GM03348 (cell line): ENCODE data around the gene ADNP2.

Experiments used
- DNase-seq: peaks from one replicate; pipeline ENCODE4 v3.0.0; 2012; ENCODE audit warnings: low spot score

The ADNP2 gene

DNA sequence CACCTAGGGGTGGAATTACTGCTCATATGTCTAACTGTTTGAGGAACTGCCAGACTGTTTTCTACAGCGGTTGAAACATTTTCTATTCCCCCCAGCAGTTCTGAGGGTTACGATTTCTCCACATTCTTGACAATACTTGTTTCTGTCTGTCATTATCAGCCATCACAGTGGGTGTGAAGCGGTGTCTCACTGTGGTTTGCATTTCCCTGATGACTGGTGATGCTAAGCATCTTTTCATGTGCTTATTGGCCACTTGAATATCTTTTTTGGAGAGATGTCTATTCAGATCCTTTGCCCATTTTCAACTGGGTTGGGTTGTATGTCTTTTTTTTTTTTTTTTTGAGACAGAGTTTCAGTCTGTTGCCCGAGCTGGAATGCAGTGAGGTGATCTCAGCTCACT is 63.0 kb downstream of the ADNP2 start:
- no peak for DNase-seq

DNA sequence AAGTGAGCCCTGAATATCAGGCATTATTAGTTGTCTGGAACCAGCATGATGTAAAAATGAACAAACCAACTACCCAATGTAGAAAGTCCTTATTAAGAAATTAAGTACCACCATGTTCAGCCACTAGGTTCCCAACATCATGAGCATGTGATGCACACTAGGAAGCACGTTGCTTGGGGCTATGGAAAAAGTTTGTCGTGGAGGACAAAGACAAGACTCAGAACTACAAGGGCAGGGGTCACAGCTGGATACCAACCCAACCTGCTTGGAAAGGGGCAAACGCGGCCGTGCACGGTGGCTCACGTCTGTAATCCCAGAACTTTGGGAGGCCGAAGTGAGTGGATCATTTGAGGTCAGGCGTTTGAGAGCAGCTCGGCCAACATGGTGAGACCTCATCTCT is 64.0 kb downstream of the ADNP2 start:
- no peak for DNase-seq

DNA sequence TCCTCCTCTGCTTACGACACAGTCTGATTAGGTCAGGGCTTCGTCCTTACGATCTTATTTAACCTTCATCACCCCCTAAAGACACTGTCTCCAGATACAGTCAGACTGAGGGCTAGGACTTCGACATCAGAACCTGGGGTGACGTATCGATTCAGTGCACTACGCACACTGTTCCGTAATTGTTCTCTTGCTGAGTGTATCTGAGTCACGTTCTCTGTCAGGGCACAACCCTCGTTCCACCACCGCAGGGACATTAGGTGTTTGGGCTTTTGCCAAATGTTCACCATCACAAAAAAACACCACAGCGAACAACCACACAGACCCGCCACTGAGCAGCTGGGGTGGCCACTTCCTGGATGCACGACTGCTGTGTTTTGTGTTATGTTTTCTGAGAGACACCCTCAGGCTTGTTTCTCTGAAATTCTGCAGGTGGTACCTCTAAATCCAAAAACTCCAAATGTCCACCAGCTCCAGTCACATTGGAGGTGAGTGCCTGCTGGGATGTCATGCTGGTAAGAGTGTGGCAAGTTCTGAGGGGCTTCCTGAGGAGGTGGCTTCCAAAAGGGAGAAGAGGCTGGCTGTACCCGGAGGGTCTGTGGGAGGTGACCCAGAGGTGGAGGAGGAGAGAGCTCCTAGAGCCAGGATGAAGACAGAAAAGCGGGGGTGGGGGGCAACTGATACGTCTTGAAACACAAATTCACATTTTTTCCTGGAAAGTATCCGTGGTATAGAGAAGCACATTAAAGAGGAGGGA is 66.6 kb downstream of the ADNP2 start:
- no peak for DNase-seq

DNA sequence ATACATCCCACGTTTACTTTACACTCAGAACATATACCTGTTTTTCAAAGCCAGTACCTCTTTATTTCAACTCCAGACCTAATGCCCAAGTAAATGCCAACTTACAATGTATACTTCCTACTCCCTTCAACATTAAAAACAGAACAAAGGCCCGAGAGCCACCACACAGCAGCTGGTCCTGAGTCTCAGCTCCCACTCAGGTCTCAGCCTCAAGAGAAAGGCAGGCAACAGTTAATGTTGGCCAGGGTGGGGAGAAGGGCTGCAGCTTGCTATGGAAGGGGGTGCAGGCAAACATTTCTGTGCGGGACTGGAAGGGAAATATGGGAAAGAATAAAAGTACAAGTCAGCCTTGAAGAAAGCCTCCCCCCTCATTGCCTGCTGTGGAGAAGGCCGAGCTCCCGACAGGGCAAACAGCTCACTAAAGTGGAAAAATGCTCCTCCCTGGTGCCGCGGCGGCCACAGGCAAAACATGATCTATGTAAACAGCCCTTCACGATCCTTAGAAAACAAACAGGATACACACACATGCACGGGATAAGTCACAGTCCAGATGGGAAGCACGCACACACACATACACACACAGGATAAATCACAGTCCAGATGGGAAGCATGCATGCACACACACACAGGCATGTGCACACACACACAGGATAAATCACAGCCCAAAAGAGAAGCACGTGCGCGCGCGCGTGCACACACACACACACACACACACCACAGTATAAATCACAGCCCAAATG is 67.4 kb downstream of the ADNP2 start:
- peak; percentile 30 for DNase-seq

DNA sequence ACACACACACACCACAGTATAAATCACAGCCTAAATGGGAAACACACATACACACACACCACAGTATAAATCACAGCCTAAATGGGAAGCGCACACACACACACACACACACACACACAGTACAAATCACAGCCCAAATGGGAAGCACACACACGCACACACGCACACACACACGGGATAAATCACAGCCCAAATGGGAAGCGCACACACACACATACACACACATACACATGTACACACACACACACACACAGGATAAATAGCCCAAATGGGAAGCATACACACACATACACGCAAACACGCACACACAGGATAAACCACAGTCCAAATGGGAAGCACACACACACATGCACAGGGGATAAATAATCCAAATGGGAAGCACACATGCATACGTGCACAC is 68.1 kb downstream of the ADNP2 start:
- no peak for DNase-seq

DNA sequence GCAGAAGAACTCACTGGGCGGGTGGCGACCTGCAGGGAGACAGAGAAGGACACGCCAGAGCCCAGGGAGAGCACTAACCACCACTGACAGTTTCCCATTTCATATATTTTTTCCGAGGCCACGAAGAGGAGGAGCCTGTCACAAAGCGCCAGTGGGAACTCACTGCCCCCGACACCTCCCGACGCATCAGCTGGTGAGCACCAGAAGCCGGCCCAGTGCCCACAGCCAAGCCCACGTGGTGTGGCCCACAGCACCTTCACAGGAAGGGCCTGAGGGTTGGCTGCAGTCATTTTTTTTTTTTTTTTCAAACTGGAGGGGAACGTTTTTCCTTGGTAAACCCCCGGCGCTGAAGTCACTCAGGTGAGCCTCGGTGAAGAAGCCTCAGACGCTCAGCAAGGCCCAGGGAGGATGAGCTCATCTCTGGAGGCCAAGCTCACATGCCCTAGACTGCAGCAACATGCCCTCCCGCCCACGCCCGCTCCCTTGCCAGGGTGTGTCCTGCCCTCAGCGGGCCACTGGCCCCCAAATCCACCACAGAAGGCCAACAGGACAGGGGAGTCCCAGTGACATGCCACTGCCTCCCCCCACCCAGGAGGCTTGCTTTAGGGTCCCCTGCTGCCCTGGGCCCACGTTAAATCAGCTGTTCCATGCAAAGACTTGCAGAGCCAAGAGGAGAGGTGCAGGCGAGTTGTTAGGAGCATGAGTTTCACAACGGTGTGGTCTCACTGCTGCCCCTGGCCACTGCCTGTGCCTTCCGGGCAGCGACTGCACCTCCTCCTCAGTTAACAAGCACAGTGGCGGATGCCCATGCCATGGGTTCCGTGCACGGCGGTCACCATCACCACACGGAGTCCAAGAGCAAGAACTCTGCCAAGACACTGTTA is 70.1 kb downstream of the ADNP2 start:
- DNase-seq, result no peak

DNA sequence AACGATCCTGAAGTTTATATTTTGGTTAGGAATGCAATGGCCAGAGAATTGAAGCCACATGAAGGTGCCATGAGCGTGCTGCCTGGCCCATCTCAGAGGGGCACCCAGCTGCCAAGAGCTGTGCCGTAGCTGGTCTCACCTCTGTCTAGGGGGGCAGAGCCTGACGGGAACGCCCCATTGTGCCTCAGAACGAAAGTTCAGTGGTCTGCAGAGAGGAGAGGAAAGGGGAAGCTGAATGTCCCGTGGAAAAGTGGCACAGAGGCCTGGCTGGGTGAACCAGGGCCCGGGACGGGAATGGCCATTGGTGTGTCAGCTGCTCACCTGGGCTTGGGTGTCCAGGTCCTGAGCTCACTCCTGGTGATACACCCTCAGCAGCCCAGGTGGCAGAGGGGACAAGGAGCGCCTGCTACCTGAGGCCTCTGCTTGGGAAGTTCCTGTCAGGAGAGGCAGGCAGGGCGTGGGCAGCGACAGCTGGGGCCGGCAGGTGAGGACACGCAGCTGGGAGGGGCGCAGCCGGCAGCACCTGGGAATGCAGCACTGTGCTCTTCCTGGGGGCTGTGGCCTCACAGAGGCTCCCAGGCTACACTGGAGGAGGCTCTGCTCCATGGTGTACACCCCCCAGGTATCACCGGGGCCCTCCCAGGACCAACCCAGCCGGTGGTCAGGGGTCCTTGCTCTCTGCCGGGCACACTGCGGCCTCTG is 70.9 kb downstream of the ADNP2 start:
- no peak for DNase-seq

DNA sequence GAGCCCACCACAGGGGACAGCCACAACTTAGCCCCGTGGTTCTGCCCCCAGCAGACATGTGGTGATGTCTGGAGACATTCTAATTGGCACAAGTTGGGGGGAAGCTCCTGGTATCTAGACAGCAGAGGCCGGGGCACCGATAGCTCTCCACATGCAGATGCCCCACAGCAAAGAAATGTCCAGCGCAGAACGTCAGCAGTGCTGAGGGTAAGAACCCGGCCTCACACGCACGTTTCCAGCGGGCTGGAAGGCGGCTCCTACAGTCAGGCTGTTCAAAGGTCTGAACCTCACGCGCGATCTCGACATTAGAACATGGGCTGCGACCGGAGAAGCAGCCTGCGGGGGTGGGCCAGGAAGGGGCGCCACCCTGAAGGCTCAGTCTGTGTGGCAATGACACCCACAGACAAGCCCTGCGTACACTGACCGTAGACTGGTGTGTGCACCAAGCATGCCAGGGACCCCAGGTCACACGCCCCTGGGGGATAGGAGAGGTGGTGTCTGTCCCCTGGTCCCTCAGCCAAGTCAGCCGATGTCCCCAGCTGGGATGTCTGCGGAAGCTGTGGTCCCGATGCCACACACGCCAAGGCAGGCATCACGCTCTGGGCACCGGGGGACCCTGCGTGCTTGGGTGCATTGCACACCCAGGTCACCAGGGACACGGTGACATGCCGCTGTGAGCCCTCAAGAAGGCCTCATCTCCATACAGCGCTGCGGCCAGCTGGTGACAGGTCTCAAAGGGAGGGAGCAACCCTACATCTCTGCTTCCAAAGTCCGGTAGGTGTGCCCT is 71.9 kb downstream of the ADNP2 start:
- no peak for DNase-seq

DNA sequence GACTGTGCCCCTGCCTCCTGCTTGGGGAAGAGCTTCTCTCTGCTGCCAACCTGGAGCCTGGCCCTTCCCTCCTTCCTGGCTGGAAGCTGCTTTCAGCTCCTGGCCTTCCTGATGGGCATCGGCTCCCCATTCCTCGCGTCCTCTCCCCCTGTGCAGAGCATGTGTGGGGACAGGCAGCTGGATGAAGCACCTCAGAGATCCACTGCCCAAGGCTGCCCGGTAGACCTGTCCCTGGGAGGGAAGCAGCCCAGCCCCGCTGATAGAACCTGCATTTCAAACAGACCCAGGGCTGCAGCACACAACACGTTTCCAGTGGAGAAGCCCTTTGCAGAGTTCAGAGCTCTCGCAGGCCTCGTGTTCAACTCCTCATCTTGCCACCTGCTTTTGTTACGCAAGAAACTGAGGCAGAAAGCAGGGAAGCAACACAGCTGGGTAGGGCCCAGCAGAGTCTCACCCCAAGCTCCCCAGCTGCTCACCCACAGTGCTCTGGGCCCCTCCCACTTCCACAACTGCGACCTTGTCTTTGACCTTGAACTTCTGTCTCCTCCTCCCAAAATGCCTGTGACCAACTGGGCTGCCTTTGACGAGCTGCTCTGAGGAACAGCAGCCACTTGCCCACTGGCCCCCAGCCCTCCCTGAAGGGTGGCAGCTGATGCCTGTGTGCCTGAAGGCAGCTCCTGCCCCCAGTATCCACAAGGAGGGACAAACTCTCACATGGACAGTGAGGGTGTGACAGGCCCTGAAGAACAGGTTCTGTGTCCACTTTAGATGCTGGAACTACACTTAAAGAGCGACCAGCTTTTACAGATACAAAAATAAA is 72.8 kb downstream of the ADNP2 start:
- no peak for DNase-seq

DNA sequence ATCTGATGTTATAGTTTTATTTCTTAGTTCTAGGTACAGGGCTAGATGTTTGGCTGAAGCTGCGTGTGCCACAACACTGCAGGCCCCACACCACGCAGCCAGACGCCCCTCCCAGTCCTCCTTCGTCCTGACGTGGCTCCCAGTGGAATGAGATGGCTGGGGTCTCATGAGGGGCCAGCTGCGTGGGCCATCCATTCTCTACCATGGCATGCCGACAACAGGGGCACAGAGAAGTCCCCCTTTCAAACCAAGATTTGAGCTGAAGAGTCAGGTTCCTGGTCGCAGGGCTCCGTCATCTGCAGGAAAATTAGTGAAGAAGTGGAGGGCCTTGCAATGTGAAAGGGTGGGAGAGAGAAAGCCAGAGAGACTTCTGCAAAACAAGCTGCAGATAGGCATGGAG is 73.8 kb downstream of the ADNP2 start:
- DNase-seq, result no peak

DNA sequence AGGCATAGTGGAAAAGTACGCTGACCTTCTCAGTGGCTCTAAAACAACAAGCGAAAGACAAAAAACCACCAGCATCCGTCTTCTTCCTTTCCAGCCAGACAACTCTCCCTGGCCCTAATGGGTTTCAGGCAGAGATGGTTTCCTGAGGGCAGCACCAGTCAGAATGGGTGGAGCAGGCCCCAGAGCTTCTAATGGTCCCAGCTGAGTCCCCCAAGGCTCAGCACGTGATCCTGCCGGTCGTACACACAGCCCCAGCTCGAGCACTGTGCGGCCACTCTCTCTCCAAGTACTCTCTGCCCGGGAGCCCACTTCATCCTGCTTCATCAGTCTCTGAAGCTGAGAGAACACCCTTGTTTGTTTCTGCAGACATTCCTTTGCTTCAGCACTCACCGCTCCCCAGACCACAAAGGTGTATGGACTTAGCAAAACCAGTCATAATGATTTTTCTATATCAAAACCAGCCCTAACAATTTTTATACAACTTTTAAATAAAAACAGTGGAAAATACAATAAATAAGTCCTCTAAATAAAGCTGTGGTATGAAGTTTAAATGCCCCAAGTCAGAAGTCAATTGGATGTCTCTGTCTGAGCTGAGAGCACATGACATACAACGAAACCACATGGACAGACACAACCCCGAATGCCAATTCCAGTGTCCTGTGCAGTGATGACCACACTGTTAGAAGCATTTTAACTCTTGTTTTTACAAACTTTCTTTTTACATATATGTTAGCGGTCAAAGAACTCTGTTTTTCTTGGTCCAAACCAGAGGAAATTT is 74.4 kb downstream of the ADNP2 start:
- DNase-seq, result no peak

DNA sequence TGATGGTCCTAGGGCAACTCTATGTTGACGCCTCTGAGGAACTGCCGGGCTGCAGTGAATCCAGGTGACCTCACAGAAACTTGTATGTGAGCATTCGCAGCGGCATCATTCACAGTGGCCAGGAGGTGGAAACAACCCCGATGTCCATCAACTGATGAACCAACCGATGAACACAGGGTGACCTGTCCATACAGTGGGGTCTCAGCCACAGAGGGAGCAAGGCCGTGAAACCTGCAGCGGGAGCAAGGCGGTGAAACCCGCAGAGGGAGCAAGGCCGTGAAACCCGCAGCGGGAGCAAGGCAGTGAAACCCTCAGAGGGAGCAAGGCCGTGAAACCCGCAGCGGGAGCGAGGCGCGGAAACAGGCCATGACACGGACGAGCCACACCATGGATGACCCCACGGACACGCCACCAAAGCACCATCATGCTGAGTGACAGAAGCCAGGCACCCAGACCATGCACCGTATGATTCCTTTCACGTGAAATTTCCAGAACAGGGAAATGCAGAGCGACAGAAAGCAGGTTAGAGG is 75.2 kb downstream of the ADNP2 start:
- DNase-seq, result no peak

DNA sequence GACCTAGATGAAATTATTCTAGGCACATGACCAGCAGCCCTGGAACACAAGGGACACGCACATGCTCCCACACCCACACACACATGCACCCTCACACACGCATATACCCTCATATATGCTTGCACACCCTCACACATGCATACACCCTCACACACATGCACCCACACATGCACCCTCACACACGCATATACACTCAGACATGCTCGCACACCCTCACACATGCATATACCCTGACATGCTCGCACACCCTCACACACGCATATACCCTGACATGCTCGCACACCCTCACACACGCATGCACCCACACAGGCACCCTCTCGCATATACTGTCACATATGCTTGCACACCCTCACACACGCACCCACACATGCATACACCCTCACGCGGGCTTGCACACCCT is 76.5 kb downstream of the ADNP2 start:
- DNase-seq, result no peak

DNA sequence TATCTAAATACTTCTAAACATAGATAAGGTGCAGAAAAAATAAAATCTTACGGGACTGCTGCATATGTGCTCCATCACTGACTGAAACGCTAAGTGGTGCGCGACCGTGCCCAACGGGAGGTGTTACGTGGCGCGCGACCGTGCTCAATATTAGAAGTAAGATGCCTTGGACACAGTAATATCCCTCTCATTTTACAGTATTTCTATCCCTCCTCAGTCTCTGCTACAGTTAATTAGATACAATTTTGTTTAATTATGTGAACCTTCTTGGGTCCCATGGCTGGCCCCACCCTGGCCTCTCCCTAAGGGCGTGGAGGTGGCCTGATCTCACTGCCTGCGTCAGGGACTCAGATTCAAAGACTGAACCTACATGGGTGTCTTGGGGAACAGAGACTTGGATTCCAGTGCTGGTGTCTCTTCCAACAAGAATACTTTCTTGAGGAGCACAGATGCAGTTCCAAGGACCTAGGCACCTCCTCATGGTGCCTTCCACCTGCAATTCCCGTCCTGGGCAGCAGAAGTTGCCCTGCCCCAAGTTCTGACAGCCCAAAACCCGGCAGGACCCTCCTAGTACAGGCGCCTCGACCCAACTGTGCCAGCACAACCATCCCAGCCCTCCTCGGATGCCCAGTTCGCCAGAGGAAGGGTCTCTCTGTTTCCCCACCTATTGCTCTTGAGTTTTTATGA is 79.0 kb downstream of the ADNP2 start:
- no peak for DNase-seq

DNA sequence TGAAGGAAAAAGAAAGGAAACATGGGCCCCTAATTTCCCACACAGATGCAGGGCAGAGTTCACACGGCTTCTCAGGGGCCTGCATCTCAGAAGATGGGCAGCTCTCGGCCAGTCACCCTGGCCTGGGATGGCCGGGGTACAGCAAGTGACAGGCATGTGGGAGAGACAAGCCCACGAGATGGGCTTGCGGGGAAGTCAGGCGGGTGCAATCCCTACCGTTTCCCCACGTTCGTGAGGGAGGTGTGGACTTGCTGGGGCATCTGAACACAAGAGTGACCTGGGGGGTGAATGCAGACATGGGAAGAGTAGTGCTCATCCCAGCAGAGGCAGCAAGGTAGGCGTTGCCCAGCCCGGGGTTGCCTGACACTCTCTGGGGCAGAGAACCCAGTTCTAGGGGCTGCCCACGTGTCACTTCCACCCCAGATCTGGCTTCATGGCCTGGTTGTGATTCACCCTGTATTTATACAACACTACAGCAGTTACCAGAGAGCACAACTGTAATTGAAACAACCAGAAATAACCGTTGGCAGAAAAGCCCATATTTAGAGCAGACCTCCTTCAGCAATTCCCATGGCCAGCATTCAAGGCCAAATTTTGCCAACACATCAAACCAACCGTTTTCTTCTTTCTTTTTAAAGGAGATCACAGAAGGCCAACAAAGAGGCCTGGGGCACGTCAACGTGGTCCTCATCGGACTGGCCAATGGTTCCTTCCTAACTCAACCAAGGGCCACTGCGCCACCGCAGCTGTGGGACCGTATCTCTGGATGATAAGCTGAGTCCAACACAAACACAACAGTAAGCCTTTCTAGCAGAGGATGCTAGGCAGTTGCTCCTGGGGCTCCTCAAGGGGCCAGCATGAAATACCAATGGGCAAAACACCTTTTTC is 79.8 kb downstream of the ADNP2 start:
- DNase-seq, result no peak

DNA sequence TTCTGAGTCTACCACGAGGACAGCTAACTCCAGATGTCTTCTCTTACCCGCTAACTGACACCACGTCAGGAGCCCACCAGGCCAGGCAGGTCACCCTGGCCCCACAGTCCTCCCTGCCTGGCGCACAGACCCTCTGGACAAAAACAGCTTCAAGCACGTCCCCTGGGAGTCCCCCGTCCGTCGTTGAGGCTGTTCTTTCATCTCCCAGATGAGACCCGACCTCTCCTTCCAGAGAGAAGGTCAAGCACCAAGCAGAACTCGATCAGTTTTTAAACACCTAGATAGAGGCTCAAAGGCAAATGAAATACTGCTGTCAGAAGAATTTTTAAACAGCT is 80.4 kb downstream of the ADNP2 start:
- DNase-seq, result no peak
